DOHH2 (cell line): ENCODE results near the gene CLCA4.

Source experiments
- H3F3A ChIP-seq: fragments of 200-600 bp; sonication (generic), shearing (Covaris generic); 2 replicates; pipeline ENCODE4 v1.6.0; 2016; ENCODE audit warnings: antibody characterized with exemption, mild to moderate bottlenecking; ENCODE audit not compliant: control insufficient read depth, insufficient read depth
- H3K27ac ChIP-seq: fragments of 200-600 bp; sonication (generic); 2 replicates; pipeline ENCODE4 v1.5.1; 2014; ENCODE audit warnings: low read depth, mild to moderate bottlenecking, low read length, moderate library complexity
- H3K27me3 ChIP-seq: fragments of 200-600 bp; sonication (generic); 2 replicates; pipeline ENCODE4 v1.6.1; 2014; ENCODE audit warnings: mild to moderate bottlenecking, low read length, mixed read lengths; ENCODE audit not compliant: control insufficient read depth
- H3K36me3 ChIP-seq: fragments of 200-600 bp; sonication (generic); 2 replicates; pipeline ENCODE4 v1.6.1; 2014; ENCODE audit warnings: mild to moderate bottlenecking, low read length, moderate library complexity, mixed read lengths; ENCODE audit not compliant: control insufficient read depth
- H3K4me1 ChIP-seq: fragments of 200-600 bp; sonication (generic); 2 replicates; pipeline ENCODE4 v1.6.1; 2014; ENCODE audit warnings: mild to moderate bottlenecking, low read length, mixed read lengths; ENCODE audit not compliant: control insufficient read depth
- H3K4me2 ChIP-seq: fragments of 200-600 bp; sonication (generic); 2 replicates; pipeline ENCODE4 v1.6.0; 2014; ENCODE audit warnings: mild to moderate bottlenecking, low read length, moderate library complexity
- H3K4me3 ChIP-seq: fragments of 200-600 bp; sonication (generic); 2 replicates; pipeline ENCODE4 v1.5.1; 2014; ENCODE audit warnings: mild to moderate bottlenecking, low read length, mixed read lengths
- H3K79me2 ChIP-seq: fragments of 200-600 bp; sonication (generic); 2 replicates; pipeline ENCODE4 v1.6.1; 2014; ENCODE audit warnings: mild to moderate bottlenecking, low read length, mixed read lengths; ENCODE audit not compliant: control insufficient read depth
- H3K9me2 ChIP-seq: fragments of 200-600 bp; sonication (generic); replicated peaks from 2 replicates; pipeline ENCODE4 v1.6.1; 2014; ENCODE audit warnings: mild to moderate bottlenecking, low read length, mixed read lengths; ENCODE audit not compliant: control insufficient read depth
- H3K9me3 ChIP-seq: fragments of 200-600 bp; sonication (generic); 2 replicates; pipeline ENCODE4 v1.6.1; 2014; ENCODE audit warnings: antibody characterized with exemption, low read length, mixed read lengths; ENCODE audit not compliant: control insufficient read depth, insufficient read depth
- H4K20me1 ChIP-seq: fragments of 200-600 bp; sonication (generic); 2 replicates; pipeline ENCODE4 v1.6.0; 2014; ENCODE audit warnings: low read depth, mild to moderate bottlenecking, antibody characterized with exemption, low read length, moderate library complexity; ENCODE audit not compliant: control insufficient read depth, insufficient read depth
- EZH2phosphoT487 ChIP-seq: fragments of 200-600 bp; sonication (generic); IDR thresholded peaks from 2 replicates; pipeline ENCODE4 v1.6.1; 2017; ENCODE audit warnings: borderline replicate concordance, mild to moderate bottlenecking, antibody characterized with exemption, low read length, moderate library complexity, mixed read lengths
- TF ChIP-seq, protein P1 (sequence below): fragments of 200-600 bp; sonication (generic); IDR thresholded peaks from one replicate; pipeline ENCODE4 v1.5.1; 2014; ENCODE audit warnings: antibody characterized with exemption, mild to moderate bottlenecking, low read depth, low read length; ENCODE audit not compliant: poor library complexity, severe bottlenecking

CLCA4 gene

GRCh38 chr1:86516335-86516734, 30.5 kb upstream of the CLCA4 start:
- Histone ChIP-seq H3K27me3 (no peaks in the 10 kb centered on the region), H3K4me3 (no peak overlapping the region), H3K4me1 (no peaks in the 10 kb centered on the region), H4K20me1 (no peaks in the 10 kb centered on the region), H3F3A (no peaks in the 10 kb centered on the region), H3K27ac (no peak overlapping the region), H3K9me3 (no peaks in the 10 kb centered on the region), H3K9me2 (no peaks in the 10 kb centered on the region), H3K36me3 (no peaks in the 10 kb centered on the region), H3K79me2 (no peaks in the 10 kb centered on the region), H3K4me2 (no peak overlapping the region)
- TF ChIP-seq, protein P1, sequence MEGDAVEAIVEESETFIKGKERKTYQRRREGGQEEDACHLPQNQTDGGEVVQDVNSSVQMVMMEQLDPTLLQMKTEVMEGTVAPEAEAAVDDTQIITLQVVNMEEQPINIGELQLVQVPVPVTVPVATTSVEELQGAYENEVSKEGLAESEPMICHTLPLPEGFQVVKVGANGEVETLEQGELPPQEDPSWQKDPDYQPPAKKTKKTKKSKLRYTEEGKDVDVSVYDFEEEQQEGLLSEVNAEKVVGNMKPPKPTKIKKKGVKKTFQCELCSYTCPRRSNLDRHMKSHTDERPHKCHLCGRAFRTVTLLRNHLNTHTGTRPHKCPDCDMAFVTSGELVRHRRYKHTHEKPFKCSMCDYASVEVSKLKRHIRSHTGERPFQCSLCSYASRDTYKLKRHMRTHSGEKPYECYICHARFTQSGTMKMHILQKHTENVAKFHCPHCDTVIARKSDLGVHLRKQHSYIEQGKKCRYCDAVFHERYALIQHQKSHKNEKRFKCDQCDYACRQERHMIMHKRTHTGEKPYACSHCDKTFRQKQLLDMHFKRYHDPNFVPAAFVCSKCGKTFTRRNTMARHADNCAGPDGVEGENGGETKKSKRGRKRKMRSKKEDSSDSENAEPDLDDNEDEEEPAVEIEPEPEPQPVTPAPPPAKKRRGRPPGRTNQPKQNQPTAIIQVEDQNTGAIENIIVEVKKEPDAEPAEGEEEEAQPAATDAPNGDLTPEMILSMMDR: no peak
- TF ChIP-seq EZH2phosphoT487: no peak

DNA sequence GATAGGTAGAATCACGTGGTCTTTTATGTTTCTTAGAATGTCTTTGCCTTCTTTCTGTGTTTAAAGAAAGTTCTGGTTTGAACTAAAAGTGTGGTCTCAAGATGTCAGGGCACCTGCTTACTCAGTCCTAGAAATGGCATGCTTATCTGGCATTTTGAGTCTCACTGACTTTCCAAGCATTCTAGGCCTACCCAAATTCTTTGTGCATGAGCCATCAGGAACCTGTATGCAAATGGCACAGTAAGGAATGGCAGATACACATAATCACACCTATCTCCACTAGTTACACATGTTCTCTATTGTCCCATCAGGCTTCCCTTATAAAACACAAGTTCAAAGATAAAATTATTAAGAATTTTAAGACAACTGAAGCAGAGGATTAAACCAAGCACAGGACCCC, 29.5 kb upstream of the CLCA4 start:
- H4K20me1 ChIP-seq: no peaks in the 10 kb centered on the region
- H3K36me3 ChIP-seq: no peaks in the 10 kb centered on the region
- H3K4me3 ChIP-seq: no peak overlapping the region
- H3K4me1 ChIP-seq: no peaks in the 10 kb centered on the region
- no peaks in the 10 kb centered on the region for H3F3A ChIP-seq
- no peak for TF ChIP-seq EZH2phosphoT487
- TF ChIP-seq, protein P1: no peak
- no peak overlapping the region for H3K4me2 ChIP-seq
- H3K79me2 ChIP-seq: no peaks in the 10 kb centered on the region
- no peaks in the 10 kb centered on the region for H3K9me2 ChIP-seq
- H3K27me3 ChIP-seq: no peaks in the 10 kb centered on the region
- H3K9me3 ChIP-seq: no peaks in the 10 kb centered on the region
- H3K27ac ChIP-seq: no peak overlapping the region

GRCh38 chr1:86520789-86521521, 25.9 kb upstream of the CLCA4 start:
- no peak overlapping the region for H3K27ac ChIP-seq
- no peak overlapping the region for H3K4me2 ChIP-seq
- H3K27me3 ChIP-seq: no peaks in the 10 kb centered on the region

More at GRCh38 chr1:86520789-86521521, 25.9 kb upstream of the CLCA4 start:
- Histone ChIP-seq H3F3A (no peaks in the 10 kb centered on the region), H4K20me1 (no peaks in the 10 kb centered on the region), H3K9me3 (peaks cover 4% of the 10 kb centered on the region; the same call in 1 of the 2 replicates), H3K9me2 (no peaks in the 10 kb centered on the region), H3K4me3 (no peak overlapping the region), H3K36me3 (no peaks in the 10 kb centered on the region), H3K4me1 (no peaks in the 10 kb centered on the region), H3K79me2 (no peaks in the 10 kb centered on the region)
- TF ChIP-seq EZH2phosphoT487: no peak
- TF ChIP-seq, protein P1: no peak
